ENCODE data around the gene RSPH3. TPM values are rescaled to one million over a fixed set of nuclear protein-coding genes. Genes with fewer than 3 reads are reported as not detected.

RSPH3 gene
- total and polyA plus RNA-seq, 2 of the 13 experiments (the other 11 are each of a cell fraction or from before 2014, with no cell fraction given), result 1.3 to 3.5 TPM

DNA sequence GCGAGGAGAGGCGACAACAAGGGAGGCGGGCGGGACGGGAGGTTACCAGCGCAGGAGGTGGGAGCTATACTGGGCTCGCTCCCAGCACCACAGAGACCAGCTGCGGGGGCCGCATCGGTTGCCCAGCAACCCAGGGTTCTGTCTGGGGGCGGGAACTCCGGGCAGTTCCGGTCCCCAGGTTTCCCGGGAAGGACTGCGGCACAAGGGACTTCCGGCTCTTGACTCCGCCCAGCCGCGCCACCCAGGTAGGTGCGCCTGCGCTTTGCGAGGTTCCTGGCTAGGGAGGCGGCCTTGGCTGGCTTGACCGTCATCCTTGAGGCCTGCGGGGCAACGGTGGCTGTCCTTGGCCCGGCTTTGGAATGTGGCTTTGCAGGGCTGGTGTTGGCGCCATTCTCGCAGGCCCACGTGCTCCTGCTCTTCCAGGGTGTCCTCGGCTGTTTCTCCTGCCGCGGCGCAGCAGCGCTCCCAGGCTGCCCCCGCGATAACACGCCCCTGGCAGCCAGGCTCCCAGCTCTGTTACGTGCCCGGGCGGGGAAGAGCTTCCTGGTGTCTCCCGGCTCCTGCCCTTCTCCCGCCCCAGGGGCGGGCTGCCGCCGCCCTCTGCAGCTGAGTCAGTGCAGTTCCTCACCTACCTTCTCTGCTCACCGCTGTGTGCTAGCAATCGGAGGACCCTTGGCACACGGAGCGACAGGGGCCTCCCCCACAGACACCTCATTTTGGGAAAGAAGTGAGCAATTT, at the start of gene RSPH3 (continued):
- no peak for TF ChIP-seq GRHL1 (CRISPR knock-in tag; conservative IDR thresholded peaks at IDR 0.05)
- TF ChIP-seq CENPX (CRISPR knock-in tag; IDR thresholded peaks at IDR 0.05), result no peak
- TF ChIP-seq JDP2 (CRISPR knock-in tag; IDR thresholded peaks at IDR 0.05; ENCODE audit: borderline replicate concordance), result no peak; the same call in 1 of the 2 replicates
- TF ChIP-seq, protein P1, sequence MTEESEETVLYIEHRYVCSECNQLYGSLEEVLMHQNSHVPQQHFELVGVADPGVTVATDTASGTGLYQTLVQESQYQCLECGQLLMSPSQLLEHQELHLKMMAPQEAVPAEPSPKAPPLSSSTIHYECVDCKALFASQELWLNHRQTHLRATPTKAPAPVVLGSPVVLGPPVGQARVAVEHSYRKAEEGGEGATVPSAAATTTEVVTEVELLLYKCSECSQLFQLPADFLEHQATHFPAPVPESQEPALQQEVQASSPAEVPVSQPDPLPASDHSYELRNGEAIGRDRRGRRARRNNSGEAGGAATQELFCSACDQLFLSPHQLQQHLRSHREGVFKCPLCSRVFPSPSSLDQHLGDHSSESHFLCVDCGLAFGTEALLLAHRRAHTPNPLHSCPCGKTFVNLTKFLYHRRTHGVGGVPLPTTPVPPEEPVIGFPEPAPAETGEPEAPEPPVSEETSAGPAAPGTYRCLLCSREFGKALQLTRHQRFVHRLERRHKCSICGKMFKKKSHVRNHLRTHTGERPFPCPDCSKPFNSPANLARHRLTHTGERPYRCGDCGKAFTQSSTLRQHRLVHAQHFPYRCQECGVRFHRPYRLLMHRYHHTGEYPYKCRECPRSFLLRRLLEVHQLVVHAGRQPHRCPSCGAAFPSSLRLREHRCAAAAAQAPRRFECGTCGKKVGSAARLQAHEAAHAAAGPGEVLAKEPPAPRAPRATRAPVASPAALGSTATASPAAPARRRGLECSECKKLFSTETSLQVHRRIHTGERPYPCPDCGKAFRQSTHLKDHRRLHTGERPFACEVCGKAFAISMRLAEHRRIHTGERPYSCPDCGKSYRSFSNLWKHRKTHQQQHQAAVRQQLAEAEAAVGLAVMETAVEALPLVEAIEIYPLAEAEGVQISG (CRISPR knock-in tag; IDR thresholded peaks at IDR 0.05), result peak; percentile 93
- TF ChIP-seq DPF2 (CRISPR knock-in tag; IDR thresholded peaks at IDR 0.05; ENCODE audit: borderline replicate concordance, low read depth), result no peak
- TF ChIP-seq HHEX (CRISPR knock-in tag; IDR thresholded peaks at IDR 0.05), result 0 out of 2 replicates have a peak, but pooled peaks have one; percentile 8
- peak; percentile 88; the same call in 1 of the 2 replicates for TF ChIP-seq RXRA (CRISPR knock-in tag; IDR thresholded peaks at IDR 0.05)
- TF ChIP-seq ZNF709 (CRISPR knock-in tag; IDR thresholded peaks at IDR 0.05), result peak; percentile 100
- no peak for TF ChIP-seq HOXA9 (CRISPR knock-in tag; IDR thresholded peaks at IDR 0.05; ENCODE audit: borderline replicate concordance)
- TF ChIP-seq ZNF75D (CRISPR knock-in tag; IDR thresholded peaks at IDR 0.05; ENCODE audit: borderline replicate concordance), result no peak
- peak; percentile 84; the same call in 1 of the 2 replicates for TF ChIP-seq MIXL1 (CRISPR knock-in tag; IDR thresholded peaks at IDR 0.05)
- peak; percentile 96 for TF ChIP-seq ZNF547 (CRISPR knock-in tag; IDR thresholded peaks at IDR 0.05)
- TF ChIP-seq KMT2B (CRISPR knock-in tag; IDR thresholded peaks at IDR 0.05), result peak; percentile 95
- peak; percentile 99 for TF ChIP-seq CSRNP1 (CRISPR knock-in tag; IDR thresholded peaks at IDR 0.05)
- 0 out of 2 replicates have a peak, but pooled peaks have one; percentile 56 for TF ChIP-seq ZBTB34 (CRISPR knock-in tag; IDR thresholded peaks at IDR 0.05)
- TF ChIP-seq ZFP82 (CRISPR knock-in tag; IDR thresholded peaks at IDR 0.05; ENCODE audit: borderline replicate concordance), result peak; percentile 89; the same call in 1 of the 2 replicates
- no peak for TF ChIP-seq SCMH1 (CRISPR knock-in tag; IDR thresholded peaks at IDR 0.05; ENCODE audit: borderline replicate concordance)
- TF ChIP-seq, protein P2, sequence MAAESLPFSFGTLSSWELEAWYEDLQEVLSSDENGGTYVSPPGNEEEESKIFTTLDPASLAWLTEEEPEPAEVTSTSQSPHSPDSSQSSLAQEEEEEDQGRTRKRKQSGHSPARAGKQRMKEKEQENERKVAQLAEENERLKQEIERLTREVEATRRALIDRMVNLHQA (CRISPR knock-in tag; IDR thresholded peaks at IDR 0.05), result no peak
- TF ChIP-seq TMF1 (CRISPR knock-in tag; IDR thresholded peaks at IDR 0.05; ENCODE audit: low read depth), result peak; percentile 99
- peak; percentile 81 for TF ChIP-seq GZF1 (CRISPR knock-in tag; IDR thresholded peaks at IDR 0.05)
- TF ChIP-seq ELF1 (CRISPR knock-in tag; IDR thresholded peaks at IDR 0.05), result peak; percentile 92
- TF ChIP-seq YY1 (IDR thresholded peaks at IDR 0.05; ENCODE audit: insufficient read depth, insufficient replicate concordance, low read depth, low read length), result peak; percentile 86
